Measurements from ENCODE around the gene RNF213.
"Not testable (repeated sequence)": the region's sequence is repeated elsewhere in the genome, so short reads cannot be mapped to it uniquely, and the experiment has no call there.

The RNF213 gene

DNA sequence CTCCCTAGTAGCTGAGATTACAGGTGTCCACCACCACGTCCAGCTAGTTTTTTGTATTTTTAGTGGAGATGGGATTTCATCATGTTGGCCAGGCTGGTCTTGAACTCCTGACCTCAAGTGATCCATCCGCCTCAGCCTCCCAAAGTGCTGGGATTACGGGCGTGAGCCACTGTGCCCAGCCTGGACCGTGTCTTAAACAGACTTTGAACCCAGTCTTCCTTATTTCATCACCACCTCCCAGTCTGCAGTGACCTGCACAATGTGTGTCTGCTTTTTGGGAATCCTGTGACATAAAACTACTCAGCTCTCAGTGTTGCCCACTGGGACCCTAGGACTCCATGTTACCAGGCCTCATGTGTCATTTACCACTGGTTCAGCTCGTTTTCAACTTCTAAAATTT lies 70.3 kb downstream of the RNF213 start:
- H3K27ac Mint-ChIP-seq (ENCODE audit: low read depth); H3K27me3 Mint-ChIP-seq; ATAC-seq (replicated peaks; ENCODE audit: extremely low read depth, poor library complexity, severe bottlenecking); DNase-seq (ENCODE audit: low spot score in 2 of 2); H3K4me3 Mint-ChIP-seq; H3K9me3 Mint-ChIP-seq: not testable (repeated sequence)
- Mint-ChIP-seq H3K36me3 (ENCODE audit: insufficient read depth) (peaks cover 98% of the 10 kb centered on the region), H3K4me1 (peaks cover 36% of the 10 kb centered on the region)

GRCh38 chr17:80331820-80332219 lies 71.2 kb downstream of the RNF213 start:
- H3K4me1 Mint-ChIP-seq: peaks cover 31% of the 10 kb centered on the region
- peaks cover 98% of the 10 kb centered on the region for H3K36me3 Mint-ChIP-seq (ENCODE audit: insufficient read depth)
- no peaks in the 10 kb centered on the region for H3K27me3 Mint-ChIP-seq
- no peak overlapping the region for H3K4me3 Mint-ChIP-seq
- H3K9me3 Mint-ChIP-seq: no peaks in the 10 kb centered on the region
- DNase-seq (ENCODE audit: low spot score in 2 of 2): no peak
- ATAC-seq (replicated peaks; ENCODE audit: extremely low read depth, poor library complexity, severe bottlenecking): no peak
- peak overlapping the region; percentile 51 for H3K27ac Mint-ChIP-seq (ENCODE audit: low read depth)

DNA sequence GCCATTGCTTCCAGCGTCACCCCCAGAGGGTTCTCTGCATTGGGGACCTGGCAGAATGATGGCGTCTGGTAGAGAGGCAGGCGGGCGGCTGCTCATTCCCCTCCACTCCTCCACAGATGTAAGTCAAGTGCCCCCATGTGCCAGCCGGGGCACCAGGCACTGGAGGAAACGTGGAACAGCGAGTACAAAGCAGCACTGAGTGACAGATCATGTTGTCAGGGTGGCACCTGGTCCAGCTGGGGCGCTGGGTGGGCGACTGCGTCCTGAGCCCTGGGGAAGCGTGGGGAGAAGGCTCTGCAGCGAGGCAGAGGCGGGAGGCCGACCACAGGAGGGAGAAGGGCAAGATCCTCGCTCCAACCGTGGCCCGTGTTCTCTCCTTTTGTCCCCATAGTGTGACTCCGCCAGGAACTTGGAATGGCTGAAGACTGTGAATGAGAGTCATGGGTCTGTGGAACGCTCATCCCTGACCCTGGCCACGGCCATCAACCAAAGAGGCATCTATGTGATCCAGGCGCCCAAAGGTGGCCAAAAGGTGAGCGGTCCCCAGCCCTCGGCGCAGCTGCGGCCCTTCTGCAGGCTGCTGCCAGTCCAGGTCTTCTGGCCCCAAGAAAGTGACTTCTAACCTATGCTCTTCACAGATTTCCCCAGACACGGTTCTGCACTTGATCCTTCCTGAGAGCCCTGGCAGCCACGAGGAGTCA lies 76.7 kb downstream of the RNF213 start:
- Mint-ChIP-seq H3K27ac (ENCODE audit: low read depth) (peak overlapping the region; percentile 29), H3K4me1 (no peaks in the 10 kb centered on the region), H3K4me3 (no peak overlapping the region), H3K27me3 (no peaks in the 10 kb centered on the region), H3K9me3 (no peaks in the 10 kb centered on the region), H3K36me3 (ENCODE audit: insufficient read depth) (peaks cover 93% of the 10 kb centered on the region)
- no peak for ATAC-seq (replicated peaks; ENCODE audit: extremely low read depth, poor library complexity, severe bottlenecking)
- DNase-seq (ENCODE audit: low spot score in 2 of 2): no peak

GRCh38 chr17:80339118-80339517 lies 78.5 kb downstream of the RNF213 start:
- H3K4me1 Mint-ChIP-seq: no peaks in the 10 kb centered on the region
- H3K9me3 Mint-ChIP-seq: no peaks in the 10 kb centered on the region
- H3K36me3 Mint-ChIP-seq (ENCODE audit: insufficient read depth): peaks cover 90% of the 10 kb centered on the region
- ATAC-seq (replicated peaks; ENCODE audit: extremely low read depth, poor library complexity, severe bottlenecking): no peak
- H3K27me3 Mint-ChIP-seq: no peaks in the 10 kb centered on the region
- H3K4me3 Mint-ChIP-seq: no peak overlapping the region
- H3K27ac Mint-ChIP-seq (ENCODE audit: low read depth): no peak overlapping the region
- no peak for DNase-seq (ENCODE audit: low spot score in 2 of 2)

GRCh38 chr17:80339731-80340456 lies 79.2 kb downstream of the RNF213 start:
- no peaks in the 10 kb centered on the region for H3K9me3 Mint-ChIP-seq
- peaks cover 90% of the 10 kb centered on the region for H3K36me3 Mint-ChIP-seq (ENCODE audit: insufficient read depth)
- ATAC-seq (replicated peaks; ENCODE audit: extremely low read depth, poor library complexity, severe bottlenecking) (no peak), DNase-seq (ENCODE audit: low spot score in 2 of 2) (no peak)
- no peaks in the 10 kb centered on the region for H3K27me3 Mint-ChIP-seq
- no peak overlapping the region for H3K27ac Mint-ChIP-seq (ENCODE audit: low read depth)
- H3K4me1 Mint-ChIP-seq: no peaks in the 10 kb centered on the region
- no peak overlapping the region for H3K4me3 Mint-ChIP-seq

GRCh38 chr17:80345321-80345720 lies 84.7 kb downstream of the RNF213 start:
- H3K4me1 Mint-ChIP-seq: peaks cover 22% of the 10 kb centered on the region
- no peaks in the 10 kb centered on the region for H3K27me3 Mint-ChIP-seq
- ATAC-seq (replicated peaks; ENCODE audit: extremely low read depth, poor library complexity, severe bottlenecking): no peak
- H3K4me3 Mint-ChIP-seq: no peak overlapping the region
- H3K9me3 Mint-ChIP-seq: no peaks in the 10 kb centered on the region
- DNase-seq (ENCODE audit: low spot score in 2 of 2): no peak
- no peak overlapping the region for H3K27ac Mint-ChIP-seq (ENCODE audit: low read depth)
- peaks cover 91% of the 10 kb centered on the region for H3K36me3 Mint-ChIP-seq (ENCODE audit: insufficient read depth)

- Mint-ChIP-seq H3K4me1 (peaks cover 22% of the 10 kb centered on the region), H3K9me3 (no peaks in the 10 kb centered on the region), H3K36me3 (ENCODE audit: insufficient read depth) (peaks cover 92% of the 10 kb centered on the region), H3K27ac (ENCODE audit: low read depth) (no peak overlapping the region), H3K4me3 (no peak overlapping the region), H3K27me3 (no peaks in the 10 kb centered on the region)
- DNase-seq (ENCODE audit: low spot score in 2 of 2) (no peak), ATAC-seq (replicated peaks; ENCODE audit: extremely low read depth, poor library complexity, severe bottlenecking) (no peak)
These were observed 85.3 kb downstream of the RNF213 start for GRCh38 chr17:80345841-80346497.

DNA sequence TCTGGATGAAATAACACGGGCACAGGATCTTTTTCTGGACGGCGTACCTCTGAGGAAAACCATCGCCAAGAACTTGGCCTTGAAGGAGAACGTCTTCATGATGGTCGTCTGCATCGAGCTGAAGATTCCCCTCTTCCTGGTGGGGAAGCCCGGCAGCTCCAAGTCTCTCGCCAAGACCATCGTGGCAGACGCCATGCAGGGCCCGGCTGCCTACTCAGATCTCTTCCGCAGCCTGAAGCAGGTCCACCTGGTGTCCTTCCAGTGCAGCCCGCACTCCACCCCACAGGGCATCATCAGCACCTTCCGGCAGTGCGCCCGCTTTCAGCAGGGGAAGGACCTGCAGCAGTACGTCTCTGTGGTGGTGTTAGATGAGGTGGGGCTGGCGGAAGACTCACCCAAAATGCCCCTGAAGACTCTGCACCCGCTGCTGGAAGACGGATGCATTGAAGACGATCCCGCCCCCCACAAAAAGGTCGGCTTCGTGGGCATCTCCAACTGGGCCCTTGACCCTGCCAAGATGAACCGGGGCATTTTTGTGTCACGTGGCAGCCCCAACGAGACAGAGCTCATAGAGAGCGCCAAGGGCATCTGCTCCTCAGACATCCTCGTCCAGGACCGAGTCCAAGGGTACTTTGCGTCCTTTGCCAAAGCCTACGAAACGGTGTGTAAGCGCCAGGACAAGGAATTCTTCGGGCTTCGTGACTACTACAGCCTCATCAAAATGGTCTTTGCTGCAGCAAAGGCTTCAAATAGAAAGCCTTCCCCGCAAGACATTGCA lies 86.0 kb downstream of the RNF213 start:
- ATAC-seq (replicated peaks; ENCODE audit: extremely low read depth, poor library complexity, severe bottlenecking) (no peak), DNase-seq (ENCODE audit: low spot score in 2 of 2) (no peak)
- H3K4me3 Mint-ChIP-seq: no peak overlapping the region
- no peaks in the 10 kb centered on the region for H3K9me3 Mint-ChIP-seq
- H3K4me1 Mint-ChIP-seq: peaks cover 22% of the 10 kb centered on the region
- peaks cover 92% of the 10 kb centered on the region for H3K36me3 Mint-ChIP-seq (ENCODE audit: insufficient read depth)
- no peak overlapping the region for H3K27ac Mint-ChIP-seq (ENCODE audit: low read depth)
- no peaks in the 10 kb centered on the region for H3K27me3 Mint-ChIP-seq

DNA sequence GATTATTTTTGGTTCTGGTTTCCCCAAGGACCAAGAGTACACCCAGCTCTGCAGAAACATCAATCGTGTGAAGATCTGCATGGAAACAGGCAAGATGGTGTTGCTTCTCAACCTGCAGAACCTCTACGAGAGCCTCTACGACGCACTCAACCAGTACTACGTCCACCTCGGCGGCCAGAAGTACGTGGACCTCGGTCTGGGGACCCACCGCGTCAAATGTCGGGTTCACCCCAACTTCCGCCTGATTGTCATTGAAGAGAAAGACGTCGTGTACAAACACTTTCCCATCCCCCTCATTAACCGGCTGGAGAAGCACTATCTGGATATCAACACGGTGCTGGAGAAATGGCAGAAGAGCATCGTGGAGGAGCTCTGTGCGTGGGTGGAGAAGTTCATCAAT lies 86.9 kb downstream of the RNF213 start:
- Mint-ChIP-seq H3K27me3 (no peaks in the 10 kb centered on the region), H3K4me1 (peaks cover 22% of the 10 kb centered on the region), H3K36me3 (ENCODE audit: insufficient read depth) (peaks cover 94% of the 10 kb centered on the region), H3K27ac (ENCODE audit: low read depth) (no peak overlapping the region), H3K9me3 (no peaks in the 10 kb centered on the region), H3K4me3 (no peak overlapping the region)
- ATAC-seq (replicated peaks; ENCODE audit: extremely low read depth, poor library complexity, severe bottlenecking) (no peak), DNase-seq (ENCODE audit: low spot score in 2 of 2) (no peak)

GRCh38 chr17:80347948-80348351 lies 87.3 kb downstream of the RNF213 start:
- peaks cover 22% of the 10 kb centered on the region for H3K4me1 Mint-ChIP-seq
- no peaks in the 10 kb centered on the region for H3K9me3 Mint-ChIP-seq
- no peak for DNase-seq (ENCODE audit: low spot score in 2 of 2)
- no peak for ATAC-seq (replicated peaks; ENCODE audit: extremely low read depth, poor library complexity, severe bottlenecking)
- H3K27ac Mint-ChIP-seq (ENCODE audit: low read depth): no peak overlapping the region
- H3K4me3 Mint-ChIP-seq: no peak overlapping the region
- no peaks in the 10 kb centered on the region for H3K27me3 Mint-ChIP-seq
- peaks cover 96% of the 10 kb centered on the region for H3K36me3 Mint-ChIP-seq (ENCODE audit: insufficient read depth)

DNA sequence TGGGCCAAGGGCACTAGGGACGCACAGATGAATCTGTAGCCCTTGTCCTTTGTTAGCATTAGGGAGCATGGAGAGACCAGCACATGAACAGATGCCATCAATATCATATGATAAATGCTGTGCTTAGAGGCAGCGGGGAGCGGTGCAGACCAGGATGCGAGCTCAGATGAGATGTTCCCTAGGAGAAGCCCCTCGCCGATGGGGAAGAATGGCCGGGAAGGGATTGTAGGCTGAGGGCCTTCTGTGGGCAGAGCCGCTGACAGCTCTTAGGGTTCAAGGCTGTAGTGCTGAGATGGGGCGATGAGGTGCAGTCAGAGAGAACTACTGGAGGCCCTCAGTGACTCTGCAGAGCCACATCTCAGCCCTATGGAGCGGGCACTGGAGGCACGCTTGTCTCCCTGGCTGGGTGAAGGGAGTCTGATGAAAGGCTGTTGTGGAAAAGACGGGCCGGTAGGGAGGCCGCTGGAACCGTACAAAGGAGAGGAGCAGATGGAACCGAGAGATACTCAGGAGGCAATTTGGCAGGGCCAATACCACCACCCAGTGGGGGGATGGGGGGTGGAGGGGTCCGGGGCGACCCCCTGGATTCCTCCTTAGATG lies 88.0 kb downstream of the RNF213 start:
- ATAC-seq (replicated peaks; ENCODE audit: extremely low read depth, poor library complexity, severe bottlenecking): no peak
- peaks cover 96% of the 10 kb centered on the region for H3K36me3 Mint-ChIP-seq (ENCODE audit: insufficient read depth)

GRCh38 chr17:80349151-80349651 lies 88.5 kb downstream of the RNF213 start:
- H3K27ac Mint-ChIP-seq (ENCODE audit: low read depth): peak overlapping the region; percentile 73
- ATAC-seq (replicated peaks; ENCODE audit: extremely low read depth, poor library complexity, severe bottlenecking) (no peak), DNase-seq (ENCODE audit: low spot score in 2 of 2) (no peak)
- no peak overlapping the region for H3K4me3 Mint-ChIP-seq
- H3K36me3 Mint-ChIP-seq (ENCODE audit: insufficient read depth): peaks cover 95% of the 10 kb centered on the region
- no peaks in the 10 kb centered on the region for H3K9me3 Mint-ChIP-seq
- H3K4me1 Mint-ChIP-seq: peaks cover 22% of the 10 kb centered on the region
- no peaks in the 10 kb centered on the region for H3K27me3 Mint-ChIP-seq

More for the DNA sequence above, 88.0 kb downstream of the RNF213 start:
- DNase-seq (ENCODE audit: low spot score in 2 of 2): no peak
- H3K27ac Mint-ChIP-seq (ENCODE audit: low read depth): peak overlapping the region; percentile 73
- no peaks in the 10 kb centered on the region for H3K27me3 Mint-ChIP-seq
- H3K4me1 Mint-ChIP-seq: peaks cover 22% of the 10 kb centered on the region
- no peak overlapping the region for H3K4me3 Mint-ChIP-seq
- H3K9me3 Mint-ChIP-seq: no peaks in the 10 kb centered on the region

Data from central memory CD8-positive, alpha-beta T cell (primary cell).